ENCODE measurements around the gene USP24.
A peak's percentile ranks its signal among the peaks of the same experiment; 100 is the strongest.

The USP24 gene

GRCh38 chr1:55171694-55172093 is 43.5 kb downstream of the USP24 start:
- intact Hi-C loops (cut with DNase I), result no loop called here
- no peak for DNase-seq

DNA sequence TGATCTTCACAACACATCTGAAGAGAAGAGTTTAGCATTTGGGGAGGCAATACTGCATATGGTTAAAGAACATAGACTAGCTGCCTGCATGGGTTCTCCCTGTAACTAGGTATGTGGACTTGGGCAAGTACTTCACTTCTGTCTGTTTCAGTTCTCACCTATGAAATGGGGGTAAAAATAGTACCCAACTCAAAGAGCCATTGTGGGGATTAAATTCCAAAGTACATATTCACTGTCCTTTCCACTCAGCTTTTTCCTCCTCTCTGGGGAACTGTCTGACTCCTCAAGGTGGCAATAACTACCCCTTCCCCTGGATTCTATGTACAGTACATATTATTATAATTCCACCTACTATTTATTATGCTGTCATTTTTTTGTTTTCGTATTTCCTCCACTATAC is 44.7 kb downstream of the USP24 start:
- intact Hi-C loops (cut with DNase I), result no loop called here
- no peak for DNase-seq

DNA sequence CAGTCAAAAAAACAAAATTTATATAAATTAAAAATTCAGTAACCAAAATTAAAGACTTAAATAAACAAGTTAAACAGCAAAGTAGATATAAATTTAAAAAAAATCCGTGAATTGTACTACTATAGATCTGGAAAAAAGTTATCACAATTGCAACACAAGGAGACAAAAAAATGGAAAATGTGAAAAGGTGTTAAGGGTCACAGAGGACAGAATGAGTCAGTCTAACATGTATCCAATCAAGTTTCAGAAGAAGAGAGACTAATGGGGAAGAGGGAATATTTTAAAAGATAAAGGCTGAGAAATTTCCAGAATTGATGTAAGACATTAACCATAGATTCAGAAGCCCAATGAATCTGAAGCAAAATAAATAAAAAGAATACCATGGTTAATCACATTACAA is 46.0 kb downstream of the USP24 start:
- no peak for DNase-seq
- intact Hi-C loops (cut with DNase I), result no loop called here

GRCh38 chr1:55168353-55168752 is 46.8 kb downstream of the USP24 start:
- intact Hi-C loops (cut with DNase I), result no loop called here
- DNase-seq, result no peak

- intact Hi-C loops (cut with DNase I), result no loop called here
- no peak for DNase-seq
Measured at GRCh38 chr1:55167224-55167871, 47.8 kb downstream of the USP24 start.

- intact Hi-C loops (cut with DNase I), result no loop called here
- no peak for DNase-seq
Measured at GRCh38 chr1:55164906-55165305, 50.3 kb downstream of the USP24 start.

- intact Hi-C loops (cut with DNase I), result no loop called here
- DNase-seq, result no peak
Measured at GRCh38 chr1:55159571-55159970, 55.6 kb downstream of the USP24 start.

GRCh38 chr1:55156608-55157007 is 58.6 kb downstream of the USP24 start:
- intact Hi-C loops (cut with DNase I), result no loop called here
- no peak for DNase-seq

DNA sequence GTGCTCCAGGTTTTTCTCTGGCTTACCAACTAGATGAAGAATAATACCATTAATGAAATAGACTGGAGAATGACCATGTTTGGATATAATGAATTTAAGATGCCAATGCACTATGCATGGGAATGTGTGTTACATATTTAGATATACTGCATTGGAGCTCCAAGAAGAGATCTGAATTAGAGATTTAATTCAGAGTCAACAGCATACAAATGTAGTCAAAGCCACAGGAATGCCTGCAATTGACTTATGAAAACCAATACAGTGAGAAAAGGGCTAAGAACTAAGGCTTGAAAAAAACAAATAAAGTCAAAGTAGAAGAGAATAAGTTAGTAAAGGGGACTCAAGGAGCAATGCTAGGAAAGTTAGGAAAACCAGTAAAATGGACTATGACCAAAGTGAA is 59.1 kb downstream of the USP24 start:
- intact Hi-C loops (cut with DNase I), result no loop called here
- DNase-seq, result no peak

DNA sequence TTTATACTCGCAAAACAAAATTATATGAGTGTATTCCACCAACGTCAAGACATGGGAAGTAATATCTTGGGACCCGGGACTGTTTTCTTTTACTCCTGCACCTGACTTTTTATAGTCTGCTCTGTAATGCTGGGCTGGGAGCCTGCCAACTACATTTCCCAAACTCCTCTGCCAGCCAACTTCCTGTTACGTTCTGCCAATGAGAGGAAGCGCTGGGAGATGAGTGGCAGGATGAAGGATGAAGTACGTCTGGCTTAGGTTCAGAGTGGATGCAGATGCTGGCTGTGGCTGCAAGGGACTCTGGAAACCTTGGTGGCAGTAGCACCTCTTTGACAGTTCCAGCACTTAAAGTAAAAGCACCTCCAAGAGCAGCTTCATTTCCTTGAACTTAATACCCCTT is 59.6 kb downstream of the USP24 start:
- intact Hi-C loops (cut with DNase I), result no loop called here
- peak in 8 of 10 donors; percentile 14 to 90 (median 56) for DNase-seq

DNA sequence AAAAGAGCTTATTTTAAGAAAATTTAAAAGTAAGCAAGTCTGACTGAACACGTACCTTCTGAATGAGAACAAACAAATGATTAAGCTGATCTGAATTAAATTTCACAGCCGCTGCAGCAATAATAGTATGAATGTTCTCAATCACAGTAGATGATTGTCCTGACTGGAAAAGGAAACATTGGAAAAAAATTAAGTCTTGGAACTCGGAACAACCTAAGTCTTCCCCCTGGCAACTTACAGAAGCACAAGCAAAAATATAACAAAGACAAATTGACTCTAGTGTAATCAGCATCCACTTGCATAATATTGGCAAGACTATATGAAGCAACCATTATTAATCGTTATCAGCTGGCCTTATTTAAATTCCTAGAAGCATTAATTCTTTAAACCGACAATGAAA is 60.5 kb downstream of the USP24 start:
- DNase-seq, result no peak
- intact Hi-C loops (cut with DNase I), result no loop called here

DNA sequence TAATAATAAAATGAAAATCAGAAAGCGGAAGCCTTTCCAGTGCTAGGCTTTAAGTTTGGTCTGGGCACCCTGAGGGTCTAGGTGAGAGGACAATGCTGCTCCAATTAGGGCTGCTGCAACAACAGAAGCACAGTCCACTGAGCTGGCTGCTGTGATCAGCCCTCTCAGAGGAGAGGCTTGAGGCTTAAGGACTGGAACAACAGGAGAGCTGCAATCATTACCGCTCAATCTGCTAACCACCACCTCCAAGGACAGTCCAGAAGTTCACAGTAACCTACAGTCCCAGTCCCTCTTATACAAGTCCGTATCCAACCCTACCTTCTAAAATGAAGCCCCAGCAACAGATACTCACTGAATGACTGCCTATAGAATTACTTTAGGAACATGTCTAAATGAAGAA is 62.1 kb downstream of the USP24 start:
- DNase-seq, result no peak
- intact Hi-C loops (cut with DNase I), result no loop called here

DNA sequence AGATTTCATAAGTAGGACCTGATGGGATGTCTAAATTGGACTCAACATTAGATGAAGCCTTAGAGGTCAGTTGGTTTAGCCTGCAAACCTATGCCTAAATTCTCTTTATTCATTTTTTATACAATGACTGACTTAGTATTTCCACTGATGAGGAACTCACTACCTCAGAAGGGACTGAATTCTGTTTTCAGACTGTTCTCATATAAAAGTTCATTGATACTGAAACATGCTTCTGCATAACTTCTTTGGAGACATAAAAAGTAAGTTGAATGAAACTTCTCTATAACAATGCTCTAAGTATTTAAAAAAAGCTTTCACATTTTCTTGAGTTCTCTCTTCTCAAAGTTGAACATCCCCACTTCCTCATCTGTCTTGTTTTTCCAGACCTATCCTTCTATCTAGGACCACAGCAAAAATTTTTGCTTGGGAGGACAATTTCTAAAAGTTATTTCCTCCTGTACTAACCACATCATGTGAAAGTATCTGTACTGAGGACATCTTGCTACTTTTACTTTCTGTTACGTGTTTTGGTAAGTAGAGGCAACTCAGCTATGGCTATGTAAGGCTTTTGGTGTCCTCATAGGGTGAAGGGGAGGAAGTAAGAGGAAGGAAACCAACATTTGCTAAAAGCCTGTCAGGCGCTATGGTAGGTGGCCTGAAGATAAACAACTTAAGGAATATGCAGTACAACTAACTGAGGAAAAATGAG is 64.1 kb downstream of the USP24 start:
- intact Hi-C loops (cut with DNase I), result no loop called here
- no peak for DNase-seq

- DNase-seq, result no peak
- intact Hi-C loops (cut with DNase I), result no loop called here
Measured at GRCh38 chr1:55148676-55149075, 66.5 kb downstream of the USP24 start.

DNA sequence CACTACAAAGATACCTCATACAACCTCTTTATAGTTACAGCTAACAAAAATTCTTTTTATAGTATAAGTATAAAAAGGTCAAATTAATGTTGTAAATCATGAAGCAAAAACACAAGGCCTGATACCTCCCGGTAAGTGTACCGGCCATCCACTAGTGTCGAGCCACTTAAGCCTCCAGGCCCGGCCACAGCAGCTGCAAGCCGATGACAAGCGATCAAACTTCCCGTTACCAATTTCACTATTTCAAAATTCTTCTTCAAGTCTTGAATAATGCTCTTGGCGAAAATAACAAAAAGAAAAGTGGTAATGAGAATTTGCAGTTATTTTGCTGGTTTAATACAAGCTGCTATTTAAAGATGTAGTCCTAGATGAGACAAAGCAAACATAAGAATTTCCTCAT is 67.6 kb downstream of the USP24 start:
- peak in 2 of 10 donors; percentile 57 to 81 for DNase-seq
- intact Hi-C loops (cut with DNase I), result no loop called here

DNA sequence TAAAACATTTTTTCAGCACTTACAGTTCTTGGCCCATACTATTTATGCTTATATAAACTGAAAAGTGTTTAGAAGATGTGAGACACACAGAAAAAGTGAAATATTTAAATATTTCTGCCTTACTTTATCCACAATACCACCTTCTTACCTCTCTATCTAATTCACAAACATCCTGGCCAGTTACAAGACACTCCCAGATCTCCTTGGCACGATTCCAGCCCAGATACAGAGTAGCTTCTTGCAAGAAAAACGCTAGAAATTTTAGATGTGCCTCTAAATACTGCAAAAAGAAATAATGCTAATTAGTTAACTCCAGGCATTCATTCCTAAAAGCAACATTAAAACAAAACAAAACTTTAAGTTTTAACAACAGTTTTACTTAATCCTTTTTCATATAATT is 68.4 kb downstream of the USP24 start:
- intact Hi-C loops (cut with DNase I), result no loop called here
- DNase-seq, result no peak

DNA sequence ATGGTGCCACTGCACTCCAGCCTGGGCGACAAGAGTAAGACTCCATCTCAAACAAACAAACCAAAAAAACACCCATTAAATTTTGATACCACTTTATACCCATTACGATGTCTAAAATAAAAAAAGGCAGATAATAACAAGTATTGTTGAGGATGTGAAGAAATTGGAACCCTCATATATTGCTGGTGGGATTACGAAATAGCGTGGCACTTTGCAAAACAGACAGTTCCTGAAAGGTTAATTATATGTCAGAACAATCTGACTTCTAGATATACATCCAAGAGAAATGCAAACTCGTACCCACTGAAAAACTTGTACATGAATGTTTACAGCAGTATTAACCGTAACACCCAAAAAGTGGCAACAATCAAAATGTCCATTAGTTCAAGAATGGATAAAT is 70.3 kb downstream of the USP24 start:
- no peak for DNase-seq
- intact Hi-C loops (cut with DNase I), result loop anchor here (5.0 kb wide), 2 partner anchors 67 to 1442 kb away; no protein-coding TSS in a partner anchor

- DNase-seq, result no peak
- intact Hi-C loops (cut with DNase I), result loop anchor here (5.0 kb wide), 2 partner anchors 69 to 1444 kb away; no protein-coding TSS in a partner anchor
Measured at GRCh38 chr1:55143684-55144083, 71.5 kb downstream of the USP24 start.

GRCh38 chr1:55141295-55141893 is 73.8 kb downstream of the USP24 start:
- intact Hi-C loops (cut with DNase I), result loop anchor here (5.0 kb wide), 2 partner anchors 71 to 1446 kb away; no protein-coding TSS in a partner anchor
- DNase-seq, result no peak

DNA sequence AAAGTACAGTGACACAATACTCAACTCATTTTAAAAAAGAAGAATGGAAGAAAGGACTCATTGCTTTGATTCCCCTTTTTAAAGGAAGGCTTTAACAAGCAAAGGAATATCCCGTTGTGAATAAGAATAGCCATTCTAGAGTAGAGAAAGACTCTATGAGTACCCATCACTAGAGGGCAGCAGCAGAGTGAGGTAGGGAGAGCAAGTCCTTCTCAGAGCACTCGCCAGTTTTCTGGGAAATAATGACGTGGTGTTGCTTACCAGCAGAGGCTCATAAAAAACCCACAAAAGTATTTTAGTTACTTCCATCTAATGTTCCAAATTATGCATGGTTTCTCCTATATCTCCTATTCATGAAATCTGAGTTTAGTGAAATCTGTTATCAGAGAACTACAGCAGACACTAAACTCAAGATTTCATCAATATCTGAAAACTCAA is 74.6 kb downstream of the USP24 start:
- intact Hi-C loops (cut with DNase I), result loop anchor here (1.0 to 5.0 kb wide), 3 partner anchors 72 to 1447 kb away; no protein-coding TSS in a partner anchor
- peak in 6 of 10 donors; percentile 37 to 87 (median 56) for DNase-seq

DNA sequence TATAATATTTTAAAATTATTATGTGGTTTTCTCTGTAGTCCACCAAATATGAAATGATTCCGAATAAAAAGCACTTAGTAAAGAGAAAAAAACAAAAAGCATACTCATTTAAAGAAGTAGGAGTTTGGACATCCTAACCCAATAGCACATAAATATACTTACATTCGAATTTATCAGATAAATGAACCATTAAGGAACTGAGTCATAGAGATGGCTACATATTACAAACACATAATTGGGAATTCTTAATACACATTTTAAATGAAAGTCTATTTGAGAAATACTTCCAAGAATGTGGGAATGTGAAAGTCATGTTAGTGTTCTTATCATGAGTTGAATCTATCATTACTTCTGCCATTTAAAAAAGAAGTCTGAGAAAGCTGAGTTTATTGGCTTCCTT is 75.0 kb downstream of the USP24 start:
- no peak for DNase-seq
- intact Hi-C loops (cut with DNase I), result loop anchor here (1.0 to 5.0 kb wide), 3 partner anchors 72 to 1447 kb away; no protein-coding TSS in a partner anchor

DNA sequence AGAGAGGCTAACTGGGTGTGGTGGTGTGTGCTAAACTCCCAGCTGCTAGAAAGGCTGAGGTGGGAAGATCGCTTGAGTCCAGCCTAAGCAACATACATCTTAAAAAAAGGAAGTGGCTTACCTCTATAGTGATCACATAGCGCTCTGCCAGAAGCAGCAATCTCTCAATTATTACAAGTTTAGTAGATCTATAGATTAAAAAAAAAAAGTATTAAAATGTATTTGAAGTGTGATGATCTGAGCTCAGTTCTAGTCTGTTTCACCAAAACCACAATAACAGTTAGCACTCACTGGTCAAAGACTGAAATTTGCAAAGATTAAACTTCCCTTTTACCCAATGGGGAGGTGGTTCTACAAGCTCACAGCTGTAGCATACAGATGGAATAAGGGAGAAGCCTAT is 76.3 kb downstream of the USP24 start:
- intact Hi-C loops (cut with DNase I), result no loop called here
- DNase-seq, result no peak

Data from posterior cingulate gyrus (tissue), 11 donors.